A549 (cell line): ENCODE data around the gene APLN. TPM values are rescaled to one million over a fixed set of nuclear protein-coding genes. Genes with fewer than 3 reads are reported as not detected.

Experiments
- ATAC-seq, 2 experiments: fragments of 200-7000 bp in 1 of 2; fragments of >200 bp in 1 of 2; cut with Nextera tagmentation in 1 of 2; cut with Tn5 transposase in 1 of 2; 3 replicates each; pipeline versions ENCODE4 v1.8.0 to v1.9.1; 2018 to 2020; ENCODE audit warnings: mild to moderate bottlenecking in 1 of 2, moderate library complexity in 1 of 2
- CTCF ChIA-PET: fragments of 300-600 bp; sonication (Branson Sonifier 250); formaldehyde crosslinking; extraction: SDS; loops from one replicate; lab custom pipeline; 2021; ENCODE audit warnings: antibody characterized with exemption, inconsistent platforms; lab: Yijun Ruan, JAX
- POLR2A ChIA-PET: fragments of 350-600 bp; formaldehyde crosslinking; extraction: SDS; loops from one replicate; lab custom pipeline; 2021; ENCODE audit warnings: antibody characterized with exemption, inconsistent platforms; lab: Yijun Ruan, JAX
- DNase-seq, 2 experiments: peaks; one replicate each; pipeline versions ENCODE4 v3.0.0 to v3.0.0-alpha.2; 2011 to 2016; ENCODE audit warnings: low read depth in 1 of 2, low spot score in 1 of 2
- FAIRE-seq: peaks from 2 replicates; lab custom pipeline; 2011; peaks lifted over from hg19 to GRCh38; lab: Jason Lieb, UNC
- H3K27ac ChIP-seq, 2 experiments: fragments of >200 bp; sonication (Bioruptor Twin); formaldehyde crosslinking; 3 replicates each; pipeline ENCODE4 v1.5.1; 2016 to 2017
- H3K4me1 ChIP-seq: fragments of >200 bp; sonication (Bioruptor Twin); formaldehyde crosslinking; 3 replicates; pipeline ENCODE4 v1.6.1; 2016
- H3K4me2 ChIP-seq: fragments of >200 bp; sonication (Bioruptor Twin); formaldehyde crosslinking; 3 replicates; pipeline ENCODE4 v1.6.1; 2016
- H3K4me3 ChIP-seq: fragments of >200 bp; sonication (Bioruptor Twin); formaldehyde crosslinking; 3 replicates; pipeline ENCODE4 v1.5.1; 2016
- H3K9me3 ChIP-seq: fragments of >200 bp; sonication (Bioruptor Twin); formaldehyde crosslinking; 3 replicates; pipeline ENCODE4 v1.6.1; 2016
- BHLHE40 ChIP-seq: IDR thresholded peaks from 2 replicates; pipeline ENCODE4 v1.6.1; 2012; ENCODE audit warnings: low read depth, low read length, inconsistent platforms
- CEBPB ChIP-seq, 2 experiments: fragments of >200 bp in 1 of 2; sonication (Bioruptor Twin) in 1 of 2; formaldehyde crosslinking in 1 of 2; IDR thresholded peaks; 2 replicates each; pipeline ENCODE4 v1.6.1; 2012 to 2016
- CHD2 ChIP-seq: fragments of 150-350 bp; IDR thresholded peaks from 2 replicates; pipeline ENCODE4 v1.6.1; 2014; ENCODE audit warnings: low read length; ENCODE audit not compliant: partially characterized antibody
- CTCF ChIP-seq: fragments of >200 bp; sonication (Bioruptor Twin); formaldehyde crosslinking; IDR thresholded peaks from 3 replicates; pipeline ENCODE4 v1.5.1; 2016
- EHMT2 ChIP-seq: fragments of 200-600 bp; sonication (generic); IDR thresholded peaks from 2 replicates; pipeline ENCODE4 v1.6.1; 2016; ENCODE audit warnings: antibody characterized with exemption, low read depth, mild to moderate bottlenecking, moderate library complexity
- EP300 ChIP-seq, 2 experiments: fragments of >200 bp; sonication (Bioruptor Twin); formaldehyde crosslinking; IDR thresholded peaks; 2 replicates in 1 of 2; 3 replicates in 1 of 2; pipeline ENCODE4 v1.6.1; 2016 to 2017
- ESRRA ChIP-seq: fragments of 150-350 bp; IDR thresholded peaks from 2 replicates; pipeline ENCODE4 v1.6.1; 2014; ENCODE audit warnings: mild to moderate bottlenecking, low read length, borderline replicate concordance
- GATA3 ChIP-seq: IDR thresholded peaks from 2 replicates; pipeline ENCODE4 v1.6.1; 2012; ENCODE audit warnings: borderline replicate concordance
- HDAC2 ChIP-seq: fragments of 200-600 bp; sonication (generic); IDR thresholded peaks from 2 replicates; pipeline ENCODE4 v1.6.1; 2016
- HEYL ChIP-seq: fragments of 250-450 bp; sonication (Bioruptor Pico); IDR thresholded peaks from 2 replicates; pipeline ENCODE4 v1.8.0; 2021; ENCODE audit warnings: mild to moderate bottlenecking, moderate library complexity
- HOXB13 ChIP-seq: fragments of 250-450 bp; sonication (Bioruptor Pico); IDR thresholded peaks from 2 replicates; pipeline ENCODE4 v1.5.0; 2020; ENCODE audit warnings: low read depth, mild to moderate bottlenecking, moderate library complexity
- KDM1A ChIP-seq: fragments of 200-600 bp; sonication (generic); IDR thresholded peaks from 2 replicates; pipeline ENCODE4 v1.6.1; 2016; ENCODE audit warnings: low read depth, mild to moderate bottlenecking
- KDM5A ChIP-seq: fragments of 200-600 bp; sonication (generic); IDR thresholded peaks from 2 replicates; pipeline ENCODE4 v1.6.1; 2016; ENCODE audit warnings: antibody characterized with exemption, mild to moderate bottlenecking
- NR3C1 ChIP-seq: fragments of >200 bp; sonication (Bioruptor Twin); formaldehyde crosslinking; IDR thresholded peaks from 3 replicates; pipeline ENCODE4 v1.6.1; 2017
- PBX3 ChIP-seq: IDR thresholded peaks from 2 replicates; pipeline ENCODE4 v1.6.1; 2012
- PHF8 ChIP-seq: fragments of 200-600 bp; sonication (generic); IDR thresholded peaks from 2 replicates; pipeline ENCODE4 v1.6.1; 2016; ENCODE audit warnings: low read depth, mild to moderate bottlenecking, antibody characterized with exemption, moderate library complexity, borderline replicate concordance
- POLR2A ChIP-seq: IDR thresholded peaks from 2 replicates; pipeline ENCODE4 v1.6.1; 2012; ENCODE audit warnings: mild to moderate bottlenecking, low read length
- RCOR1 ChIP-seq: fragments of 150-350 bp; IDR thresholded peaks from 2 replicates; pipeline ENCODE4 v1.6.1; 2014; ENCODE audit warnings: antibody characterized with exemption, low read length, low read depth
- RFX5 ChIP-seq: fragments of 450-650 bp; IDR thresholded peaks from 2 replicates; pipeline ENCODE4 v1.7.1; 2014; ENCODE audit warnings: antibody characterized with exemption, mild to moderate bottlenecking, moderate library complexity
- SMC3 ChIP-seq: fragments of >200 bp; sonication (Bioruptor Twin); formaldehyde crosslinking; IDR thresholded peaks from 3 replicates; pipeline ENCODE4 v1.6.1; 2018; ENCODE audit warnings: inconsistent platforms
- SREBF2 ChIP-seq: fragments of 450-650 bp; IDR thresholded peaks from 2 replicates; pipeline ENCODE4 v1.6.1; 2014; ENCODE audit warnings: mild to moderate bottlenecking, moderate library complexity
- ZC3H11A ChIP-seq: fragments of 450-650 bp; IDR thresholded peaks from 2 replicates; pipeline ENCODE4 v1.6.1; 2014; ENCODE audit warnings: antibody characterized with exemption, mild to moderate bottlenecking
- ZSCAN20 ChIP-seq: fragments of 250-450 bp; sonication (Bioruptor Pico); IDR thresholded peaks from 2 replicates; pipeline ENCODE4 v1.8.0; 2022; ENCODE audit warnings: mild to moderate bottlenecking, moderate library complexity
- WGBS: methylation state at CpG from one replicate; pipeline ENCODE4 v1.1.6; 2017; ENCODE audit errors: missing lambda C conversion rate; 5-methylcytosine and 5-hydroxymethylcytosine counted together
- polyA plus RNA-seq, 4 experiments: library from polyadenylated mRNA; depleted of rRNA in 3 of 4; stranded (reverse); fragments of >200 nt; fragmentation: RNase III in 1 of 4; extraction: RNeasy Plus Mini Kit Qiagen cat#74134 plus additional on column Dnase treatment in 1 of 4; gene quantifications; 2 replicates in 3 of 4; 3 replicates in 1 of 4; pipeline ENCODE4 v1.2.3, GENCODE V29; 2011 to 2017
- TF ChIP-seq, protein P1 (sequence below): IDR thresholded peaks from 2 replicates; pipeline ENCODE4 v1.6.1; 2012; ENCODE audit warnings: low read depth, borderline replicate concordance
- TF ChIP-seq, protein P2 (sequence below): fragments of 200-600 bp; sonication (generic); IDR thresholded peaks from 2 replicates; pipeline ENCODE4 v1.6.1; 2016; ENCODE audit warnings: antibody characterized with exemption, mild to moderate bottlenecking, moderate library complexity

APLN gene
- polyA plus RNA-seq, 2 of the 4 experiments (the other 2 are of a cell fraction), result 0.18 to 0.74 TPM

GRCh38 chrX:129696463-129697155 is 41.9 kb upstream of the APLN start:
- DNase-seq (no peak), ATAC-seq (no peak), FAIRE-seq (no peak)
- WGBS, result 91% methylated on average over 8 of the region's 8 CpGs
- ChIA-PET CTCF (interaction anchor here (0.9 to 2.4 kb wide), 3 partner anchors 17 to 59 kb away, joined by 3 to 6 read pairs (median 6); no protein-coding TSS in a partner anchor), POLR2A (no interaction called here)
- TF ChIP-seq HDAC2 (no peak), PHF8 (no peak), CTCF (no peak), SREBF2 (no peak), CEBPB (IDR thresholded peaks at IDR 0.05) (no peak), ESRRA (no peak), KDM1A (no peak), SMC3 (no peak), RFX5 (no peak), RCOR1 (no peak), ZSCAN20 (CRISPR knock-in tag) (no peak), EHMT2 (no peak), EP300 (IDR thresholded peaks at IDR 0.05) (no peak), HEYL (CRISPR knock-in tag) (no peak), BHLHE40 (no peak), CHD2 (no peak)
- TF ChIP-seq, protein P1, sequence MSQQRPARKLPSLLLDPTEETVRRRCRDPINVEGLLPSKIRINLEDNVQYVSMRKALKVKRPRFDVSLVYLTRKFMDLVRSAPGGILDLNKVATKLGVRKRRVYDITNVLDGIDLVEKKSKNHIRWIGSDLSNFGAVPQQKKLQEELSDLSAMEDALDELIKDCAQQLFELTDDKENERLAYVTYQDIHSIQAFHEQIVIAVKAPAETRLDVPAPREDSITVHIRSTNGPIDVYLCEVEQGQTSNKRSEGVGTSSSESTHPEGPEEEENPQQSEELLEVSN, result no peak
- Histone ChIP-seq H3K4me1 (peaks cover 18% of the 10 kb centered on the region), H3K27ac (no peak overlapping the region; a peak in 1 of 6 replicates), H3K4me3 (no peak overlapping the region), H3K9me3 (no peaks in the 10 kb centered on the region), H3K4me2 (no peak overlapping the region)

DNA sequence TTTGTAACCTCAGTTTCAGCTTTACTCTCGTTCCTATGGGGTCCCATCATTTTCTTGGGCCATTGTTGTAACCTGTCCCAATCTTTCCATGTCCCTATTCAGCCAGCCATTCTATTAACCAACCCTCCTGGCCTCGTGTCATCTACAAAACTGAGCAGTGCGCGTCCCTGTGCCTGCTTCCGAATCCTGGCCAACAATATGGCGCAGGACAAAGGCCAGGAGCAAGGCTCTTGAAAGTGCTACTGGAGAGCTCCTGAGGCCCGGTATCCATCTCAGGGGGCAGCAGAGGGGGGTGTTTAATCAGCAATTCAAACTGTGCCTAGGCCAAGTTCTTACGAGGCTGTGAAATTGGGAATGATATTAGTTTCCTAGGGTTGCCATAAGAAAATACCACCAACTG is 41.2 kb upstream of the APLN start:
- WGBS, result 88% methylated on average over 5 of the region's 8 CpGs
- DNase-seq, result no peak
- TF ChIP-seq POLR2A (no peak), NR3C1 (no peak), CHD2 (no peak), SREBF2 (no peak), PBX3 (no peak), GATA3 (no peak), HOXB13 (CRISPR knock-in tag) (no peak), KDM5A (no peak), BHLHE40 (no peak), ZC3H11A (no peak)
- TF ChIP-seq, protein P2, sequence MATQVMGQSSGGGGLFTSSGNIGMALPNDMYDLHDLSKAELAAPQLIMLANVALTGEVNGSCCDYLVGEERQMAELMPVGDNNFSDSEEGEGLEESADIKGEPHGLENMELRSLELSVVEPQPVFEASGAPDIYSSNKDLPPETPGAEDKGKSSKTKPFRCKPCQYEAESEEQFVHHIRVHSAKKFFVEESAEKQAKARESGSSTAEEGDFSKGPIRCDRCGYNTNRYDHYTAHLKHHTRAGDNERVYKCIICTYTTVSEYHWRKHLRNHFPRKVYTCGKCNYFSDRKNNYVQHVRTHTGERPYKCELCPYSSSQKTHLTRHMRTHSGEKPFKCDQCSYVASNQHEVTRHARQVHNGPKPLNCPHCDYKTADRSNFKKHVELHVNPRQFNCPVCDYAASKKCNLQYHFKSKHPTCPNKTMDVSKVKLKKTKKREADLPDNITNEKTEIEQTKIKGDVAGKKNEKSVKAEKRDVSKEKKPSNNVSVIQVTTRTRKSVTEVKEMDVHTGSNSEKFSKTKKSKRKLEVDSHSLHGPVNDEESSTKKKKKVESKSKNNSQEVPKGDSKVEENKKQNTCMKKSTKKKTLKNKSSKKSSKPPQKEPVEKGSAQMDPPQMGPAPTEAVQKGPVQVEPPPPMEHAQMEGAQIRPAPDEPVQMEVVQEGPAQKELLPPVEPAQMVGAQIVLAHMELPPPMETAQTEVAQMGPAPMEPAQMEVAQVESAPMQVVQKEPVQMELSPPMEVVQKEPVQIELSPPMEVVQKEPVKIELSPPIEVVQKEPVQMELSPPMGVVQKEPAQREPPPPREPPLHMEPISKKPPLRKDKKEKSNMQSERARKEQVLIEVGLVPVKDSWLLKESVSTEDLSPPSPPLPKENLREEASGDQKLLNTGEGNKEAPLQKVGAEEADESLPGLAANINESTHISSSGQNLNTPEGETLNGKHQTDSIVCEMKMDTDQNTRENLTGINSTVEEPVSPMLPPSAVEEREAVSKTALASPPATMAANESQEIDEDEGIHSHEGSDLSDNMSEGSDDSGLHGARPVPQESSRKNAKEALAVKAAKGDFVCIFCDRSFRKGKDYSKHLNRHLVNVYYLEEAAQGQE, result no peak
- no peaks in the 10 kb centered on the region for H3K9me3 ChIP-seq
- FAIRE-seq, result no peak
- no peak for ATAC-seq
- no peak overlapping the region for H3K4me2 ChIP-seq
- H3K27ac ChIP-seq, result no peak overlapping the region
- peaks cover 18% of the 10 kb centered on the region for H3K4me1 ChIP-seq
- CTCF ChIA-PET, result interaction anchor here (1.1 to 2.4 kb wide), 3 partner anchors 18 to 58 kb away, joined by 3 to 6 read pairs (median 6); no protein-coding TSS in a partner anchor
- POLR2A ChIA-PET, result no interaction called here
- H3K4me3 ChIP-seq, result no peak overlapping the region
